22Rv1 (cell line): Measurements from ENCODE around the gene RMRP.

Source experiments
- ZFX ChIP-seq: fragments of 450-650 bp; IDR thresholded peaks from 2 replicates; pipeline ENCODE4 v1.6.1; 2017; ENCODE audit warnings: antibody characterized with exemption, borderline replicate concordance
- TF ChIP-seq, protein P1 (sequence below): fragments of 450-650 bp; IDR thresholded peaks from 2 replicates; pipeline ENCODE4 v1.5.1; 2017; ENCODE audit warnings: mild to moderate bottlenecking

DNA sequence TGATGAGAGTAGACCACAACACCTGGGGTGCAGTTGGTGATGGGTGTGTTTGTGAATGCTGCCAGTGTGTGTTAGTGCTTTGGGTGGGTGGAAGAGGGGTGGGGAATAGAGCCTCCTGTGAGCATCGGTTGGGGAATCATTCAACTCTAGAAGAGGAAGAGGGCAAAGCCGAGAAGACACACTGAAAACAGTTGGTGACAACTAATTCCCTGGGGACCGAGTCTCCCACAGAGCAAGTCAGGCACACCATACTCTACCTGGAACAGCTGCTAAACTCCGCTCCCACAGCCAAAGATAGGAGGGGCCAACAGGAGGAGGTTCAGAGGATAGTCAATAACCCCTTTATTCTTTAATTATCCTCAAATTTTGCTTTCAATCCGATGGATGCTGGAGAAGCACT, 8.7 kb upstream of the RMRP start:
- TF ChIP-seq, protein P1, sequence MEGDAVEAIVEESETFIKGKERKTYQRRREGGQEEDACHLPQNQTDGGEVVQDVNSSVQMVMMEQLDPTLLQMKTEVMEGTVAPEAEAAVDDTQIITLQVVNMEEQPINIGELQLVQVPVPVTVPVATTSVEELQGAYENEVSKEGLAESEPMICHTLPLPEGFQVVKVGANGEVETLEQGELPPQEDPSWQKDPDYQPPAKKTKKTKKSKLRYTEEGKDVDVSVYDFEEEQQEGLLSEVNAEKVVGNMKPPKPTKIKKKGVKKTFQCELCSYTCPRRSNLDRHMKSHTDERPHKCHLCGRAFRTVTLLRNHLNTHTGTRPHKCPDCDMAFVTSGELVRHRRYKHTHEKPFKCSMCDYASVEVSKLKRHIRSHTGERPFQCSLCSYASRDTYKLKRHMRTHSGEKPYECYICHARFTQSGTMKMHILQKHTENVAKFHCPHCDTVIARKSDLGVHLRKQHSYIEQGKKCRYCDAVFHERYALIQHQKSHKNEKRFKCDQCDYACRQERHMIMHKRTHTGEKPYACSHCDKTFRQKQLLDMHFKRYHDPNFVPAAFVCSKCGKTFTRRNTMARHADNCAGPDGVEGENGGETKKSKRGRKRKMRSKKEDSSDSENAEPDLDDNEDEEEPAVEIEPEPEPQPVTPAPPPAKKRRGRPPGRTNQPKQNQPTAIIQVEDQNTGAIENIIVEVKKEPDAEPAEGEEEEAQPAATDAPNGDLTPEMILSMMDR, result no peak
- no peak for TF ChIP-seq ZFX
